ACHN (cell line): Measurements from ENCODE around the gene CHD5.

Experiments used
- DNase-seq: peaks from one replicate; pipeline ENCODE4 v3.0.0-alpha.2; 2015
- in situ Hi-C: cut with HindIII; loops from 2 replicates; pipeline ENCODE4 v1.10.0; 2017; ENCODE audit warnings: low sequenced_read_pairs, low pct_ligation_motif_present, low pct_unique_long_range_greater_than_20kb

Gene CHD5

DNA sequence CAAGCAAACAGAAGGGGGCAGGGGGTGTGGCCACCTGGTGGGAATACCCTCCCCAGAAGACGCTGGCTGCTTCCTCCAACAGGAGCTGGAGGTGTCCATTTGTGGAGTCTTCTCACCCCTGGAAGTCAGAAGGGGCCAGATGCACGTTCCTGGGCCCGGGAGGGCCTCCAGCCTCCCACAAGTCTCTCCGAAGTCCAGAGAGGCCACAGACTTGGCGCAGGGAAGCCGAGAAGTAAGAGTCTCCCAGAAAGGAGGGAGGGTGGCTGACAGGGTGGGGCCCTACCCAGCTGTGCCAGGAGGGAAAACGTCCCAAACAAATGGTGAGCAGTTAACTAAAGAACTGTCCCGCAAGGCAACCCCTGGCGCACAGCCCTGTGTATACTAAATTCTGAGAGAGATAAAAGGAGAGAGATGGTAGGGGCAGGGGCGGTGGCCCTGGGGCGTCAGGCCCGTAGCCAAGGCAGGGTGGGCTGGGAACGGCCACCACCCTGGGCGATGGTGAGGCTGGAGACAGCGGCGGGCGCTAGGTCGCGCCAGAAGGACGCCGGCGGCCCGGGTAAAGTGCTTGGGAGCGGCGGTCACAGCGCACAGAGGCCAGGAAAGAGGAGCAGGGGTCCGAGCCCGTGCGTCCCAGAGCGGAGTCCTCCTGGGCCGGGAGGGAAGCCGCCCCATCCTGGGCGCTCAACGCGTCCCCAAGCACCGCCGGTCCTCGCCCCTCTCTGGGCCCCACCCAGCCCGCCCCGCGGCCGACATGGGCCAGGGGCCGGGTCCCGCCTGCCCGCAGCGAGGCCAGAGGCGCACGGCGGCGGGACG lies 1.2 kb downstream of the CHD5 start:
- no peak for DNase-seq
- in situ Hi-C loops, result no loop called here

DNA sequence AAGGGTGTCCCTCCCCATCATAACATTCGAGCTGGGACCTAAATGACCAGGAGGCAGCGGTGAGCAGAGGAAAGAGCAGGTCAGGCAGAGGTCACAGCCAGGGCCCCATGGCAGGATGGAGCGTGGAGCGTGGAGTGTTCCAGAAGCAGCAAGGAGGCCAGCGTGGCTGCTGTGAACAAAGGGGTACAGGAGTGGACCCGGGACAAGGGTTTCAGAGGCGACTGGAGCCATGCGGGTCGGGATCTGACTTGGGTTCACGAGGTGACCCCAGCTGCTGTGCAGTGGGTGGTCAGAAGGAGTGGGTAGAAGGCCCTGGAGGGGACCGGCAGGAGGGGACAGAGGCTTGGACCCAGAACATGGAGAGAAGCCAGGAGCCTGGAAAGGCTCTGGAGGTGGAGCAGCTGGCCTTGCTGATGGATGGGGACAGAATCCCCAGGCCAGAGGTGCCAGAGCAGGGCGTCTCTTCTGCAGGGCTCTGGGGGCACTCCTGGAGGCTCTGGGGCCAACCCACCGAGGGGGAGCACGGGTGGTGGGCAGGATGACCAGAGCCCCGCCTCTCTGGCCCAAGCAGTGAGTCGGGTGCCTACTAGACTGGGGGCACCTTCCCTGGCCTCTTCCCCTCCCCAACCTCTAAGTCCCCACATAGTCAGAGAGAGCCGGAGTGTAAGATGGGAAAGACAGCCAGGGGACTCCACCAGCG lies 2.3 kb downstream of the CHD5 start:
- in situ Hi-C loops, result no loop called here

DNA sequence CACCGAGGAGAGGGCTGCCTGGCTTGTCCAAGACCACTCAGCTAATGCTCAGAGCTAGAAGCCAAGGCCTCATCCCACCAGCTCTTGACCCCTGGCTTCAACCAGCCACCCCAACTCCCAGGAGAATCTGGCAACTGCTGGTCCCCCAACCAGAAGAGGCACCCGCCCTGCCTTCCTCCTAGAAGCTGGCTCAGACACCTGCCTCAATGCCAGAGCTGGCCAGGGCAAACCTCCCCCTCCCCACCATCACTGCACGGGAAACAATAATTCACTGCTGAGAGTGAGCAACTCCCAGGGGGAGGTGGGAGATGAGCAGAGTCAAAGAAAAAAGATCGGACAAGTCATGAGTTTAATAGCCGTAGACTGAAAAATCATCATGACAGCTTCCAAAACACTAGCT lies 3.3 kb downstream of the CHD5 start:
- in situ Hi-C loops, result no loop called here

More for the DNA sequence above, 2.3 kb downstream of the CHD5 start:
- DNase-seq, result no peak

DNA sequence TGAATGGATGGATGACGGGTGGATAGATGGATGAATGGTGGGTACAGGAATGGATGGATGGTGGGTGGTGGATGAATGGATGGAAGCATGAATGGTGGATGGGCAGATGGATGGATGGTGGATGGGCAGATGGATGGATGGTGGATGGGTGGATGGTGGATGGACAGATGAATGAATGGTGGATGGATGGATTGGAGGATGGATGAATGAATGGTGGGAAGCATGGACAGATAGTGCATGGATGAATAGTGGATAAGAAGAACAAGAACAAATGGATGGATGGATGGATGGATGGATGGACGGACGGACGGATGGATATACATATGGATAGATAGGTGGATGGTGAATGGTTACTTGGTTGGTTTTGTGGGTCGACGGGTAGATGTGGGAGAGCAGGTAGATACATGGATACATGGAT lies 4.7 kb downstream of the CHD5 start:
- in situ Hi-C loops, result no loop called here
- DNase-seq, result no peak

More for the DNA sequence above, 3.3 kb downstream of the CHD5 start:
- DNase-seq, result no peak

DNA sequence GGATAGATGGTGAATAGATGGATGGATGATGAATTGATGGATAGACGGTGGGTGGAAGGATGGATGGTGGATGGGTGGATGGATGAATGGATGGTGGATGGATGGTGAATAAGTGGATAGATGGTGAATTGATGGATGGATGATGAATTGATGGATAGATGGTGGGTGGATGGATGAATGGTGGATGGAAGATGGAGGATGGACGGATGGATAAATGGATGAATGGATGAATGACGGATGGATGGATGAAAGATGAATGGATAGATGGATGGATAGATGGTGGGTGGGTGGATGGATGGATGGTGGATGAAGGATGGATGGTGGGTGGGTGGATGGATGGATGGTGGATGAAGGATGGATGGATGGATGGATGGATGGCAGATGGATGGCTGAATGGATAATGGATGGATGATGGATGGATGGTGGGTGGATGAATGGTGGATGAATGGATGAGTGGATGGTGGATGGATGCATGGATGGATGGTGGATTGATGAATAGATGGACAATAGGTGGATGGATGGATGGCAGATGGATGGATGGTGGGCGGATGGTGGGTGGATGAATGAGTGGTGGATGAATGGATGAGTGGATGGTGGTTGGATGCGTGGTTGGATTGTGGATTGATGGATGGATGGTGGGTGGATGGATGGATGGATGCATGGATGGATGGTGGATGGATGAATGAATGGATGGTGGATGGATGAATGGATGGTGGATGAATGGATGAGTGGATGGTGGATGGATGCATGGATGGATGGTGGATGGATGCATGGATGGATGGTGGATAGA lies 5.3 kb downstream of the CHD5 start:
- no peak for DNase-seq
- in situ Hi-C loops, result no loop called here

DNA sequence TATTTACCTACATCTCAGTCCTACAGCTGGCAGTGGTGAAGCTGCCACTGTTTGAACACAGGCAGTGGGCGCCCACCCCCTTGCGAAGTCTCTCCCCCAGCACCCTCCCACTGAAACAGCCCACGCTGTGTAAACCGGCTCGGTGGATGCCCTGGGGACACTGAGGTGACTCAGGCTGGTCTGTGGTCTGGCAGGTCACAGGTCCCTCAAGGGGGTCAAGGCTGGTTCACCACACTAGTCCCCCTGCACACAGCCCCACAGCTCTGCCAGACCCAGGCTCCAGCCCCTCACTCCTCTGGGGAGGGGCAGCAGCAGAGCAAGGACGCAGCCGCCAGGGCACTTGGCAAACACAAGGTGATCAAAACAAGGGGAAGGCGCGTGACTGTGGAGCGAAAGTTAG lies 7.6 kb downstream of the CHD5 start:
- in situ Hi-C loops, result no loop called here

DNA sequence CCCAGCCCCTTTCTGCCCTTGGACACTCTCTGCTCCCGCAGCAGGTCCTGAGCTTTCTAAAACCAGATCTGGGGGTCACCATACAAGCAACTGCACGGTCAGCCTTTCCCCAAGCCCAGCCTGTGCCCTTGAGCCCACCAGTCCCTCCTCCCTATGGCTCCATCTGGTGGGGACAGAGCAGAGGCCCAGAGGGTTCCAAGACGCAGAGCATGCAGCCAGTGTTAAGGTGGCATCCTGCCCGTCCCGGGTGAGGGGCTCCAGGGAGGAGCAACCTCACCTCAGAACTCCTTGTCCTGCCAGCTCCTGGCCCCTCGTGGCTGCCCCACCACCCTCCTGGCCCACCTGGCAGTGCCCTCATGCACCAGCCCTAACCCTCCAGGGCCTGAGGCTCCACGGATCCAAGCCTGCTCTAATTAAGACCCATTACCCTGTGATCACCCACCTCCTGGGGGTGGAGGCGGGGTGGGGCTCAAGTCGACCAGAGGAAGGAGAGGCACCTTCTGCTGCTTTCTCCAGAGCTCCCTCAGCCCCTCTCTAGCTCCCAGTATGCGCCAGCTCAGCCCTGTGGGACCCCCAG lies 8.5 kb downstream of the CHD5 start:
- in situ Hi-C loops, result no loop called here
- peak; percentile 30 for DNase-seq

More for the DNA sequence above, 7.6 kb downstream of the CHD5 start:
- DNase-seq, result no peak

DNA sequence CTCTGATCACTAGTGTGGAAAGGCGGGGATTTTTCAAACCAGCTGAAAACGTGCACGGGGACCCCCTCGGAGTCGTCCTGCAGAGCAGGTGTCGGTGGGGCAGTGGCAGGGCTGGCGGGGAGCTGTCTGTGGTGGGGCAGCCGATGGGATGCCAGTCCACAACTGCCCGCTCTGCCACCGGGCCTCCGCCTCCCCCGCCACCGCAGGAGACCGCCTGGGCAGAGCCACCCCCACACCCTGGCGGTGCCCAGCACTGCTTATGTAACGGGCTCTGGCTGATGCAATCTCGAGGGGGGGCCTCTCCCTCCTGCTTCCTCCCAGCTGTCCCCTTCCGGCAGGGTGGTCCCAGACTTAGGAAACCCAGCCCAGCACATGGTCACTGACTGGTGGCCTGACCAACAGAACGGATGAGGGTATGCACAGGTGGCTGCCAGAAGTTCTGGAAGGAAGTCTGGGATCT lies 9.3 kb downstream of the CHD5 start:
- in situ Hi-C loops, result no loop called here

DNA sequence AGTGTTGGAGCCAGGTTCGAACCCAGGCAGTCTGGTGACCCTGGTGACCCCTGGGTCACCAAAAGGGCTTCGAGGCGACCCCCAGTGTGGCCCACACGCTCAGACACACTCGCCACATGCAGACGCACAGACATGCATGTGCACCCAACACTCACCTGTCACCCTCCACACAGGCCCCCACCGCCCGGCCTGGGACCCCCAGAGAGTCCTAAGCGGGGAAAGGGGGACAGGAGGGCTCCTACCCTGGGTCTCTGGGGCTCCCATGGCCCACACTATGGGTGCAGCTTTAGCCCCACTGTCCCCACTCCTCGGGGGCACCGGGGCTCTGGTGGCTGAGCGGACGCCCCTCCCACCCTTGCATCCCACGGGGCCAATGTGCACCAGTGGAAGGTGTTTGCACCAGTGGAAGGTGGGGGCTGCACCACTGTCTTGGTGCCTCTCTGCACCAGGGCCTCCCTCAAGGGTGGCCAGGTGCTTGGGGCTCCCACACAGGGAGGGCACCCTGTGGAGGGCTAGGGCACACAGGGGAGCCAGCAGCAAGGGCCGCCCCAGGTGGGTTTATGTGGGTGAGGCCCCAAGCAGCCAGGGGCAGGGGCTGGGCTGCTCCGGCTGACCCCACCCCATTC lies 9.9 kb downstream of the CHD5 start:
- in situ Hi-C loops, result no loop called here
- DNase-seq, result no peak

More for the DNA sequence above, 9.3 kb downstream of the CHD5 start:
- DNase-seq, result no peak

DNA sequence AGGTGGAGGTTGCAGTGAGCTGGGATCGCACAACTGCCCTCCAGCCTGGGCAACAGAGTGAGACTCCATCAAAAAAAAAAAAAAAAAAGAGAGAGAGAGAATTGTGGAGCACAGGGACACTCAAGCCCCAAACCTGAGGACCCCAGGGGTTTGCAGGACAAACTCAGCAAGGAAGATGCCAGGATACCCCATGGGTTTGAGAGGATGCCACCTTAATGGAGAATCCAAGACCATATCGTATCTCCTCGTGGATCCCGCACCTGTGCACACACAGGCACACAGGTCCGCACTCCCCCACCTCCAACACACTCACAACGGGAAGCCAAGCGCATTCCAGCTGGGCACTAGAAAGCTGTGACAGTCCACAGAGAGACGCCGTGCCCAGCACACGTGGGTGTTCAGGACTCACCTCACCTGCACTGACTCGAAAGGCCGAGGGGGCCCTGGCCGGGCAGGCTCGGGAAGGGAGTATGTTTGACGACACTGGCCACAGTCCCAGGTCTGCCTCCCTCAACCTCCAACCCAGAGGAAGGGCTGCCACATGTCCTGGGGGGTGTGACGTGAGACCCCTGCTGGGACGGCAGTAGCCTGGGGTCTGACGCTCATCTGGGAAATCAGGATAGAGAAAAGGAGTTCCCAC lies 11.1 kb downstream of the CHD5 start:
- no peak for DNase-seq
- in situ Hi-C loops, result no loop called here

DNA sequence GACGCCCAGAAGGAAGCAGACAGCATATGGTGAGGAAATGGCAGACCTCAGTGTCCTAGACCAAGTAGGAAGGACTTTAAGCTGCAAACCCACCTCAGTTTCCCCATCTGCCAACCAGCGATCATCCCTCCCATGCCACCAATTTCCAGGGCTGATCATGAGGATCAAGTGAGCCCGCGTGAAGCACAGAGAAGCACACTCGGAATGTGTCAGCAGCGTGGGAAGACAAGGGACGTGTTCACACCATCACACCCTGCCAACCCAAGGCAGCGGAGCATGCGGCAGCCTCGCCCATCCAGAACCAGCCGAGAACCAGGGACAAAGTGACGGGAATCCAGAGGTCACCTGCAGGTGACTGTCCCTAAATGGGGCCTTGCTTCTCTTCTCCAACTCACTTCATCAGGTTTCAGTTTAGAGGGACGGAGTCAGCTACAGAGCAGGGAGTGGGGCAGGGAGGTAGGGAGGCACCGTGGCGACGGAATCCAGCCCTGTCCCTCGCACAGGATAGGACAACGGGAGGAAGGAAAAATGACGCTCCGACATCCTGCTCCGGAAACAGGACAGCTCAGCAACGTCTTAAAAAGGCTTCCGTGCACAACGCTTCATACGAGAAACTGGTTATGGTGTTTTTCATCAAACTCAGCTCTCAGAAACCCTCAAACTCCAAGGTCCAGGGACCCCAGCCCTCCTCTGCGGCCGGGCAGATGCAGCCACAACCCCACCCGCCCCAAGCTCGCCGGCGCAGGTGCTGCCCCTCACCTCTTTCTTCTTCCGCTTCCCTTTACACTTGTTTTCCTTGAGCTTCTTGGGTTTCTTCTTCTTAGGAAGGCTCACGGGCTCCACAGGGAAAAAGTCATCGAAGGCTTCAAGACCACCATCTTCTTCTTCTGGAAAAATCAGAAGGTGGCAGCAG lies 12.5 kb downstream of the CHD5 start:
- in situ Hi-C loops, result no loop called here

DNA sequence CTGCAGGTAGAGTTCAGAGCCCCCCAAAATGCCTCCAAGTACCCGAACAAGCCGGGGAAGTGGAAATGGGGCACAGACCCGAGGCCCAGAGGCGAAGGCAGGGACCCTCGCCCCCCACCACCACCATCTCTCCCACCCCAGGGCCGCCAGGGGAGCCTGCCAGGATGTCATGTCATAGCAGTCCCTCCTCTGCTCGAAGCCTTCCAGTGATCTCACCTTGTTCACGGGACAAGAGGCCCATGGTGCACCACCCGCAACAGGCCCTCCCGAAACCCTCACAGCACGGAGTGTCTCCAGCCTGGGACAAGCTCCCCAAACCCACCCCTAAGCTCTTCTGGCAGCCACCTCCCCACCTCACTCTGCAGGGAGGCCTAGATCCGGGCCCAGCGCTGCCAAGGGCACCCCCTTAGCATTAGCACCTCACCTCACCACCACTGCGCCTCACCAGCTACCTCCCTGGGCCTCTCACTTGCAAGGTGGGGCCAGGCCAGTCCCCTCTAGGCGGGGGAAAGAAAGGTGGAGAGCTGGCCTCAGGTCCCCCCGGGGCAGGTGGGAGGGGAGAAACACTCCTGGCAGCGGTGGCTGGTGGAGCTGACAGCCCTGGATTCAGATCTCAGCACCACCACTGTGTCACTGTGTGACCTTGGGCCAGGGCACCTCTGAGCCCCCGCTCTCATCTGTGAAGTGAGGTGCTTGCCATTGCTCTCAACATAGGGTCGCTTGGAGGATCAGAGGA lies 13.3 kb downstream of the CHD5 start:
- in situ Hi-C loops, result no loop called here
- DNase-seq, result no peak

More for the DNA sequence above, 12.5 kb downstream of the CHD5 start:
- DNase-seq, result no peak

DNA sequence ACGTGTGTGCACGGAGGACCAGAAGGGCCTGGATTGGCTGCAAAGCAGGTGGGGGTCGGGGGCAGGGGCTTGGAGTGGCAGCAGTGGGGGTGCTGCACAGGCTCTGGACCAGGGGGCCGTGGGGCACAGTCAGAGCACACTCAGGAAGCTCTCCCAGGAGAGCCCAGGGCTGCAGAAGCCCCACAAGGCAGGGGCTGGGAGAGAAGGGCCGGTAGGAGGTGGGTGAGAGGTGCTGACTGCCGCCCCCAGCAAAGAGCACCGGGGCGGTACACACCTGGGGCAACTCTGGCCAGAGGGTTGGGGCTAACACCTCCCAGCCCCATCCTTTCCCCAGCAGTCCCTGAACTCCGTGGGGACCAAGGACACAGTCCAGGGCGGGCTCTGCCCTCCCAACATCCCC lies 13.9 kb downstream of the CHD5 start:
- DNase-seq, result no peak
- in situ Hi-C loops, result no loop called here

DNA sequence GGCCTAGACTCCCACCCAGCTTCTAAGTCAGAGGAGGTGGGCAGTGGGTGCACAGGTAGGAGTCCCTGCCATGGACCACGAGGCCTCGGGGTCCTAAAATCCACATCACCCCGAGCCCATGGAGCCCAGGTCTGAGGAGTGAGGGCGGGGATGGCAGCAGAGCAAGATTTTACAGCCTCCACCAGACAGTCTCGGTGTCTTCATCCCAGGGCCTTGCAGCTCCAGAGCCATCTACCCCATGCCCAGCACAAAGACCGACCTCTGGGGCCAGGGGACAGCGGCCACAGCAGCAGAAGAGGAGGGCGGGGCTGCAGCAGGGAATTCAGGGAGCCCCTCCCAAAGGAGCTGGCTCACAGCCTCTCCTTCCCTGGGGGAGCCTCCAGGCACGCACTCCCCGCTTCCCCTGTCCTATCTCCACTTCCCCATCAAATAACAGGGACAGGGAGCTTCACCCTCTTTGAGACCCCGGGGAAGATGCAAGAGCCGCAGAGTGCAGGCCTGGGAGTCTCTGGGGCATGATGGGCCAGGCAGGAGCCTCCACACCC lies 14.6 kb downstream of the CHD5 start:
- DNase-seq, result no peak
- in situ Hi-C loops, result no loop called here

DNA sequence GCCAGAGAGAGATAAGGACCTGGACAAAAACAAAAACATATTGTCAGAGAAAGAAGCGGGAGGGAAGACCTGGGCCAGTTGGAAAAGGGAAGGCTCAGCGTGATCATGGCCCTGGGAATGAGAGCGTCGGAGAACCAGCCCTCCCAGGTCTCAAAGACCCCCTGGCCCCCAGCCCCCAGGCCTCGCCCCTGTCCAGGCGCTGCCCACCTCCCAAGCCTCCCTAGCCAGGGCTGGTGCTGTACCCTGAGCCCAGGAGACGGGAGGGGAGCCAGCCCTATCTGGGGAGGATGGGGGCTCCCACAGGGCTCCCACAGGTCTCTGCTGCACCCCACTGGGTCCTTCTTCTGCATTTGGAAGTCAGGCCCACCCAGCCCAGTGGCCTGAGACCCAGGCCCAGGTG lies 15.1 kb downstream of the CHD5 start:
- in situ Hi-C loops, result no loop called here
- no peak for DNase-seq

DNA sequence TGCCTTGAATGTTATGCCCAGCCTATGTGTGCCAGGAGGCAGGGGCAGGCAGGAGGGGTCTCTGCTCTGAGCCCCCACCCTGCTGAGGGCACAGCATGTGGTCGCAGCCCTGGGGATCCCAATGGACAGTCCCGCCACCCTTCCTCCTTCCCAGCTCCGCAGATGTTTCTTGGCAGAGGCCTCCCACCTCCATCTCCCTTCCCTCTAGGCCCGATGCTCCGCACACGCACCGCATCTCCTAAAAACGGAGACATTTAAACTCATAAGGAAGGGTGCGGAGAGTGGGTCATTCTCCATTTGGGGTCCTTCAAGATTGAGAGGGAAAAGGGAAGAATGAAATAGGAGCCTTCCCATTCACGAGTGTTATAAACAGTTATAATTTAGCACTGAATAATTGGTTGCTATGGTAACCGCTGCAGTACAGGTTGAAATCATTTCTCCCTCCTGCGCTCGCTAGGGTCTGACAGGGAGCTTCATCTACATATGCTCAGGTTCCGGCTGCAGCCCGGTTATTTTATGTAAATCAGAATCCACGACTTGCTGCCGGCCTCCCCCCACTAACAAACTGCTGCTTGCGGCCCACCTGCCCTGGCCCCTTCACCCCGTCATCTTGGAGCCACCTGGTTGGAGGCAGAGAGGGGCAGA lies 16.0 kb downstream of the CHD5 start:
- no peak for DNase-seq
- in situ Hi-C loops, result no loop called here
